NOMO-1 treated with dmso at 0.1 percent for 144 hours (cell line): ENCODE measurements around the gene SLC25A41.

Source experiments
- DNase-seq: peaks from one replicate; lab custom pipeline; 2025; ENCODE audit not compliant: unreplicated experiment; lab: John Stamatoyannopoulos, UW

The SLC25A41 gene

GRCh38 chr19:6433663-6434062, at the start of gene SLC25A41:
SLC25A41 (minus strand) TSS chr19:6433763; CDS start chr19:6433693, 70 bp downstream.
- no peak for DNase-seq

GRCh38 chr19:6483235-6483634, 49.7 kb upstream of the SLC25A41 start:
- no peak for DNase-seq

GRCh38 chr19:6482343-6482686, 48.8 kb upstream of the SLC25A41 start:
- no peak for DNase-seq

- peak; percentile 44 for DNase-seq
Observed at GRCh38 chr19:6481541-6482342, 48.2 kb upstream of the SLC25A41 start, which contains the start of gene DENND1C. DENND1C (minus strand) TSS chr19:6481787; CDS start chr19:6481695, 92 bp downstream.

- no peak for DNase-seq
Observed at GRCh38 chr19:6480848-6481415, 47.4 kb upstream of the SLC25A41 start.

GRCh38 chr19:6479836-6480398, 46.4 kb upstream of the SLC25A41 start:
- DNase-seq = no peak

GRCh38 chr19:6478815-6479214, 45.3 kb upstream of the SLC25A41 start:
- no peak for DNase-seq

GRCh38 chr19:6476896-6477431, 43.4 kb upstream of the SLC25A41 start:
- DNase-seq = no peak

- DNase-seq = no peak
Observed at GRCh38 chr19:6476155-6476895, 42.8 kb upstream of the SLC25A41 start.

GRCh38 chr19:6475321-6476108, 42.0 kb upstream of the SLC25A41 start:
- no peak for DNase-seq

GRCh38 chr19:6473647-6474046, 40.1 kb upstream of the SLC25A41 start:
- no peak for DNase-seq

GRCh38 chr19:6472713-6473112, 39.1 kb upstream of the SLC25A41 start:
- no peak for DNase-seq

- DNase-seq = no peak
Observed at GRCh38 chr19:6471076-6471475, 37.5 kb upstream of the SLC25A41 start.

GRCh38 chr19:6470173-6470572, 36.6 kb upstream of the SLC25A41 start:
- DNase-seq = no peak

GRCh38 chr19:6467384-6467783, 33.8 kb upstream of the SLC25A41 start:
- no peak for DNase-seq

GRCh38 chr19:6466526-6467248, 33.1 kb upstream of the SLC25A41 start:
- DNase-seq = no peak

GRCh38 chr19:6465663-6466062, 32.1 kb upstream of the SLC25A41 start:
- DNase-seq = no peak

GRCh38 chr19:6465006-6465405, 31.4 kb upstream of the SLC25A41 start:
- no peak for DNase-seq

GRCh38 chr19:6464070-6464873, 30.7 kb upstream of the SLC25A41 start, which contains the start of gene CRB3:
CRB3 (plus strand) TSS chr19:6464271; CDS start chr19:6464702, 431 bp downstream.
- no peak for DNase-seq
